22Rv1 (cell line): Measurements from ENCODE around the gene C20orf96.

ENCODE experiments used
- H3K27ac ChIP-seq: fragments of 450-650 bp; 2 replicates; pipeline ENCODE4 v1.5.1; 2017
- CTCF ChIP-seq: fragments of 450-650 bp; IDR thresholded peaks from 2 replicates; pipeline ENCODE4 v1.5.1; 2017; ENCODE audit warnings: mild to moderate bottlenecking
- ZFX ChIP-seq: fragments of 450-650 bp; IDR thresholded peaks from 2 replicates; pipeline ENCODE4 v1.6.1; 2017; ENCODE audit warnings: antibody characterized with exemption, borderline replicate concordance

Gene C20orf96

GRCh38 chr20:252801-253200 is 37.7 kb downstream of the C20orf96 start:
- no peak overlapping the region for H3K27ac ChIP-seq
- TF ChIP-seq CTCF (no peak), ZFX (no peak)

GRCh38 chr20:251354-251753 is 39.2 kb downstream of the C20orf96 start:
- TF ChIP-seq CTCF (no peak), ZFX (no peak)

GRCh38 chr20:242905-243304 is 47.6 kb downstream of the C20orf96 start:
- no peak overlapping the region for H3K27ac ChIP-seq
- TF ChIP-seq ZFX (no peak), CTCF (no peak)

More at GRCh38 chr20:251354-251753, 39.2 kb downstream of the C20orf96 start:
- H3K27ac ChIP-seq: no peak overlapping the region

GRCh38 chr20:237929-238328 is 52.6 kb downstream of the C20orf96 start:
- TF ChIP-seq CTCF: no peak
- no peak overlapping the region for H3K27ac ChIP-seq

- TF ChIP-seq CTCF: no peak
- no peak for TF ChIP-seq ZFX
- H3K27ac ChIP-seq: no peak overlapping the region
These were observed 53.1 kb downstream of the C20orf96 start for GRCh38 chr20:237489-237888.

GRCh38 chr20:235891-236290 is 54.7 kb downstream of the C20orf96 start:
- no peak overlapping the region for H3K27ac ChIP-seq
- TF ChIP-seq CTCF (peak; percentile 42), ZFX (no peak)

- H3K27ac ChIP-seq: no peak overlapping the region
- no peak for TF ChIP-seq ZFX
- TF ChIP-seq CTCF: no peak
These were observed 63.0 kb downstream of the C20orf96 start for GRCh38 chr20:227439-228105.
